ENCODE data around the gene ITPR1.

DNA sequence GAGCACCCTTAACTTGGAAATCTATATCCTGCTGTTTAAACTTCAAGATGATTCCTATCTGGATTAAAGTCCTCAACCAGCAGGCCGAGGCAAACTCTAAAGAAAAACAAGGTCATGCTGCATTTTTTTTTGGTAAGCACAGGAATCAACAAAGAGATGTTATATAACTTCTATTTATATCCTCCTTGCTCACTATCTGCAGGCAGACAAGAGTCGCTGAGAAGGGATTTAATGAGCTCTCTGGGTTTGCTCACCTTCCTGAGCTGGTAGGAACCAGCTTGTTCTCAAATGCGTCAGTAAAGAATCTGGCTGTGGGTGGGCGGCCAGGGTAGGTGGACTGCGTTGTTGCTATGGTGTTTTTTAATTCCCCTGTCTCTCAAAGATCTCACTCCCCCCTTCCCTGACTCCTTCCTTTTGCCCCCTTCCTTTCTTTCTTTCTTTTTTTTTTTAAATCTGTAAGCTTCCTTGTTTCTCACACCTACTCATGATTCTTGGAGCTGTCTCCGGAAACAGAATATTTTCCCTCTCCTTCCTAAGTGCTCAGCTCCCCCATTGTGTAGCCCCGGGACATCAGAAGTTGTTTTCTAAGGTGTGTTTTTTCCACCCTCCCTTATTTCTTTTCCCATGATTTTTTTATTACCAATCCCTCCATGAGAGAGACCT lies 257.3 kb downstream of the ITPR1 start:
- TF ChIP-seq, protein P1, sequence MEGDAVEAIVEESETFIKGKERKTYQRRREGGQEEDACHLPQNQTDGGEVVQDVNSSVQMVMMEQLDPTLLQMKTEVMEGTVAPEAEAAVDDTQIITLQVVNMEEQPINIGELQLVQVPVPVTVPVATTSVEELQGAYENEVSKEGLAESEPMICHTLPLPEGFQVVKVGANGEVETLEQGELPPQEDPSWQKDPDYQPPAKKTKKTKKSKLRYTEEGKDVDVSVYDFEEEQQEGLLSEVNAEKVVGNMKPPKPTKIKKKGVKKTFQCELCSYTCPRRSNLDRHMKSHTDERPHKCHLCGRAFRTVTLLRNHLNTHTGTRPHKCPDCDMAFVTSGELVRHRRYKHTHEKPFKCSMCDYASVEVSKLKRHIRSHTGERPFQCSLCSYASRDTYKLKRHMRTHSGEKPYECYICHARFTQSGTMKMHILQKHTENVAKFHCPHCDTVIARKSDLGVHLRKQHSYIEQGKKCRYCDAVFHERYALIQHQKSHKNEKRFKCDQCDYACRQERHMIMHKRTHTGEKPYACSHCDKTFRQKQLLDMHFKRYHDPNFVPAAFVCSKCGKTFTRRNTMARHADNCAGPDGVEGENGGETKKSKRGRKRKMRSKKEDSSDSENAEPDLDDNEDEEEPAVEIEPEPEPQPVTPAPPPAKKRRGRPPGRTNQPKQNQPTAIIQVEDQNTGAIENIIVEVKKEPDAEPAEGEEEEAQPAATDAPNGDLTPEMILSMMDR (IDR thresholded peaks at IDR 0.05; ENCODE audit: low read length) = no peak
- no peak for TF ChIP-seq EZH2 (IDR thresholded peaks at IDR 0.05; ENCODE audit: borderline replicate concordance, low read length)
